HG02642 (cell line): ENCODE measurements around the gene TTLL10.
A peak's percentile ranks its signal among the peaks of the same experiment; 100 is the strongest.

Experiments
- ATAC-seq: cut with Tn5 transposase; IDR thresholded peaks from one replicate; pipeline ENCODE4 v1.9.1; 2021; ENCODE audit warnings: mild to moderate bottlenecking; ENCODE audit not compliant: unreplicated experiment, poor library complexity

The TTLL10 gene

GRCh38 chr1:1157033-1157365, 16.7 kb upstream of the TTLL10 start:
- ATAC-seq: no peak

GRCh38 chr1:1157426-1157913, 16.2 kb upstream of the TTLL10 start:
- ATAC-seq: peak; percentile 49

GRCh38 chr1:1157914-1158710, 15.6 kb upstream of the TTLL10 start:
- peak; percentile 44 for ATAC-seq

GRCh38 chr1:1160281-1160930, 13.3 kb upstream of the TTLL10 start:
- ATAC-seq: no peak

- ATAC-seq: no peak
Observed at GRCh38 chr1:1161078-1161682, 12.5 kb upstream of the TTLL10 start.

- ATAC-seq: no peak
Observed at GRCh38 chr1:1161683-1162079, 12.0 kb upstream of the TTLL10 start.

GRCh38 chr1:1162597-1163537, 10.8 kb upstream of the TTLL10 start:
- no peak for ATAC-seq

GRCh38 chr1:1163538-1164070, 10.1 kb upstream of the TTLL10 start:
- no peak for ATAC-seq

GRCh38 chr1:1164361-1164700, 9.3 kb upstream of the TTLL10 start:
- no peak for ATAC-seq

GRCh38 chr1:1164701-1165451, 8.8 kb upstream of the TTLL10 start:
- ATAC-seq: no peak

GRCh38 chr1:1165485-1165884, 8.2 kb upstream of the TTLL10 start:
- no peak for ATAC-seq

GRCh38 chr1:1165900-1166421, 7.7 kb upstream of the TTLL10 start:
- ATAC-seq: no peak

GRCh38 chr1:1166642-1167397, 6.9 kb upstream of the TTLL10 start:
- no peak for ATAC-seq

- ATAC-seq: no peak
Observed at GRCh38 chr1:1167398-1167821, 6.3 kb upstream of the TTLL10 start.

GRCh38 chr1:1167841-1168450, 5.7 kb upstream of the TTLL10 start:
- no peak for ATAC-seq

GRCh38 chr1:1168451-1169411, 4.9 kb upstream of the TTLL10 start:
- no peak for ATAC-seq
